ENCODE results near the gene CLDN24.

Gene CLDN24

DNA sequence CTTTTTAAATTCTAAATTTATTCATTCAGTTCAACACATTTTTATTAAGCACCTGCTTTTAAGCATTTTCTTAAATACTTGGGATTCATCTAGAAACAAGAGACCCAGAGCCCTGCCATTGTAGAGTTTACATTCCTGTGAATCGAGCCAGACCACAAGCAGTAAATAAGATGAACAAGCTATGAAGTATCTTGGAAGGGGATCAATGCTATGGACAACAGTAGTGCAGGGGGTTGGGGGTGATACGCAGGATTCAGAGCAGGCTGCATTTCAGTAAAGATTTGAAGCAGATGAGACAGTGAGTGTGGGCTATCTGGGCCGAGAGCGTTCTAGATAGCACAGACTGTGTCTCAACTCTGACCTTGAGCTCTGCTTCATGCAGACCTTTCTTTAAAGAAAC lies 37.3 kb downstream of the CLDN24 start:
- DNase-seq (ENCODE audit: low spot score) (no peak), FAIRE-seq (no peak)

DNA sequence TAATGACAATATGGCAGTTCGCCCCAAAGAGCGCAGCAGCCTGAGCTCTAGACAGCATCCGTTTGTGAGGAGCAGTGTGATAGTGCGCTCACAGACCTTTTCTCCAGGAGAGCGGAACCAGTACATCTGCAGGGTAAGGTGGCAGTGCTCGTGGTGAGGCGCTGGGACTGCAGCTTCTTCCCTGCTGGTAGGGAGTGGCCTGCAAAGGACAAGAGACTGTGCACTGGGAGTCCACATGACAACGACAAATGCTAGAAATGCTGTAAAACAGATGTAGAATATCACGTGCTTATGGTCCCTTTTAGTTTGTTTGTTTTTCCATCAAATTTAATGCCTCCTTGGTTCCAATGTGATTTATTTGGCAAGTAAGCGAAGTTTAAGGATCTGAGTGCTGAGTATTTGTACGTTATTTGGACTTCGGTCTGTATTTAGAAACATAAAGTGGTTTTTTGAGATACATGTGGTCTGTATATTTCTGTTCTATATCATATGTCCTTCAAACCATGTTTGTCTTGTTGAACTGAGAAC lies 37.9 kb downstream of the CLDN24 start:
- no peak for DNase-seq (ENCODE audit: low spot score)
- FAIRE-seq: no peak

DNA sequence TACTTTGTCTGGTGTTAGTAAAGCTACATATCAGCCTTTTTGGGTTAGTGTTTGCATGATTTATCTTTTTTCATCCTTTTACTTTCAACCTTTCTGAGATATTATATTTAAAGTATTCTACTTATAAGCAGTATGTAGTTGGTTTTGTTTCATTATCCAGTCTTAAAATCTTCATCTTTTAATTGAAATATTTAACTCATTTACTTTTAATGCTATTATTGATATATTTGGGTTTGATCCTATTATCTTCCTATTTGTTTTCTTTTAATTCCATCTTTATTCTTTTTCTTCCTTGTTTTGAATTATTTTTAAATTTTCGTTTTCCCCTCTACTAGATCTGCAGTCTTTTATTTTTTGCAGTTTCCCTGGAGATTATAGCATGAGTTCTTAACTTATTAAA lies 46.1 kb downstream of the CLDN24 start:
- FAIRE-seq (no peak), DNase-seq (ENCODE audit: low spot score) (no peak)

DNA sequence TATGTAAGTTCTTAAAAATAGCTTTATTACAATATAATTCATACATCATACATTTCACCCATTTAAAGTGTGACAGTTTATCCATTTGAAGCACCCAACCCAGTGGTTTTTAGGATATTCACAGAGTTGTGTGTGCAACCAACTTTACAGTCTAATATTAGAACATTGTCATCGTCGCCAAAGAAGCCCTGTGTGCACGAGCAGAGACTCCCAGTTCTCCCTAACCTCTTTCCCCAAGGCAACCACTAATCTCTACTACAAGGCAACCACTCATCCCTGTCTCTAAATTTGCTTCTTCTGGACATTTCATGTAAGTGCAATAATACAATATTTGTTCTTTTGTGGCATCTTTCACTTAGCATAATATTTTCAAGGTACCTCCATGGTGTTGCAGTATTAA lies 49.8 kb downstream of the CLDN24 start:
- FAIRE-seq: no peak
- no peak for DNase-seq (ENCODE audit: low spot score)

All from urothelium cell line (cell line).